Measurements from ENCODE around the gene CD86.

Gene CD86

GRCh38 chr3:122067588-122068240 lies 12.6 kb downstream of the CD86 start:
- H3K27me3 ChIP-seq: no peaks in the 10 kb centered on the region
- H3K27ac ChIP-seq: no peak overlapping the region
- H3K36me3 ChIP-seq: no peaks in the 10 kb centered on the region
- H3K4me1 ChIP-seq (ENCODE audit: control insufficient read depth in 1 of 2, insufficient read depth in 1 of 2, low read depth in 1 of 2, low read length in 1 of 2): peaks cover 0 to 11% of the 10 kb centered on the region in 2 experiments
- H3K9me3 ChIP-seq: no peaks in the 10 kb centered on the region
- H3K4me3 ChIP-seq (ENCODE audit: low read depth in 1 of 2, low read length in 1 of 2): no peak overlapping the region
- TF ChIP-seq CTCF (IDR thresholded peaks at IDR 0.05): no peak

- no peak overlapping the region for H3K27ac ChIP-seq
- no peak overlapping the region for H3K4me3 ChIP-seq (ENCODE audit: low read depth in 1 of 2, low read length in 1 of 2)
- H3K27me3 ChIP-seq: peaks cover 13% of the 10 kb centered on the region
- H3K9me3 ChIP-seq: no peaks in the 10 kb centered on the region
- TF ChIP-seq CTCF (IDR thresholded peaks at IDR 0.05): no peak
- H3K4me1 ChIP-seq (ENCODE audit: control insufficient read depth in 1 of 2, insufficient read depth in 1 of 2, low read depth in 1 of 2, low read length in 1 of 2): peaks cover 0 to 14% of the 10 kb centered on the region in 2 experiments
- no peaks in the 10 kb centered on the region for H3K36me3 ChIP-seq
Observed at GRCh38 chr3:122074621-122075265, 19.6 kb downstream of the CD86 start.

- Histone ChIP-seq H3K27ac (no peak overlapping the region), H3K27me3 (peaks cover 13% of the 10 kb centered on the region), H3K4me1 (ENCODE audit: control insufficient read depth in 1 of 2, insufficient read depth in 1 of 2, low read depth in 1 of 2, low read length in 1 of 2) (peaks cover 0 to 14% of the 10 kb centered on the region in 2 experiments), H3K4me3 (ENCODE audit: low read depth in 1 of 2, low read length in 1 of 2) (no peak overlapping the region), H3K9me3 (no peaks in the 10 kb centered on the region), H3K36me3 (no peaks in the 10 kb centered on the region)
- TF ChIP-seq CTCF (IDR thresholded peaks at IDR 0.05): no peak
Observed at GRCh38 chr3:122076491-122077292, 21.5 kb downstream of the CD86 start.

- Histone ChIP-seq H3K36me3 (no peaks in the 10 kb centered on the region), H3K27me3 (peaks cover 13% of the 10 kb centered on the region), H3K9me3 (no peaks in the 10 kb centered on the region), H3K4me3 (ENCODE audit: low read depth in 1 of 2, low read length in 1 of 2) (no peak overlapping the region), H3K27ac (no peak overlapping the region), H3K4me1 (ENCODE audit: control insufficient read depth in 1 of 2, insufficient read depth in 1 of 2, low read depth in 1 of 2, low read length in 1 of 2) (peaks cover 0 to 14% of the 10 kb centered on the region in 2 experiments)
- no peak for TF ChIP-seq CTCF (IDR thresholded peaks at IDR 0.05)
Observed at GRCh38 chr3:122077293-122078234, 22.4 kb downstream of the CD86 start.

Measured in neutrophil (primary cell).